OCI-LY3 (cell line): ENCODE results near the gene LRRC4C.
A peak's percentile ranks its signal among the peaks of the same experiment; 100 is the strongest.

Experiments used
- CTCF ChIP-seq: fragments of 200-600, 300-600 bp; sonication (generic); IDR thresholded peaks from 2 replicates; pipeline ENCODE4 v1.5.1; 2014; ENCODE audit warnings: antibody characterized with exemption, low read length, low read depth
- EZH2phosphoT487 ChIP-seq: fragments of 200-600 bp; shearing (Covaris generic); IDR thresholded peaks from 2 replicates; pipeline ENCODE4 v1.6.1; 2018; ENCODE audit warnings: antibody characterized with exemption, mixed run types, low read depth

DNA sequence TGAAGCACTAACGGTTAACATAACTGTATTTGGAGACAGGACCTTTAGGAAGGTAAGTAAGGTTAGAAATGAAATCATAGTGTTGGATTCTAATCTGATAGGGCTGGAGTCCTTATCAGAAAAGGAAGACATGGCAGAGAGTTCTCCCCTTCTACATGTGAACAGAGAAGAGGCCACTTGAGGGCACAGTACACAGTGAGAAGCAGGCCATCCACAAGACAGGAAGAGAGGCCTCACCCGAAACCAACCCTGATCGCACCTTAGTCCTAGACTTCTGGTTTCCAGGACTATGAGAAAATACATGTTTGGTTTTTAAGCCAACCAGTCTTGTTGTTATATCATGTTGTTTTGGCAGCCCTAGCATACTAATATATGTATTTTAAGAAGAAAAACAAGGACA, 170.0 kb downstream of the LRRC4C start:
- peak; percentile 48 for TF ChIP-seq CTCF
- TF ChIP-seq EZH2phosphoT487, result no peak
